ENCODE measurements around the gene POLR2F.

POLR2F gene

GRCh38 chr22:37982938-37983859 lies 29.7 kb downstream of the POLR2F start:
- DNase-seq (ENCODE audit: low read depth), result no peak

- no peak for DNase-seq (ENCODE audit: low read depth)
Measured at GRCh38 chr22:37983860-37984791, 30.6 kb downstream of the POLR2F start, which contains the start of gene SOX10. Gene SOX10 (minus strand): TSS chr22:37984555. CDS start chr22:37983784, 771 bp downstream.

- DNase-seq (ENCODE audit: low read depth), result no peak
Measured at GRCh38 chr22:37985050-37985585, 31.6 kb downstream of the POLR2F start.

- DNase-seq (ENCODE audit: low read depth), result no peak
Measured at GRCh38 chr22:37985751-37986281, 32.3 kb downstream of the POLR2F start.

GRCh38 chr22:37986371-37986770 lies 32.9 kb downstream of the POLR2F start:
- DNase-seq (ENCODE audit: low read depth), result no peak

GRCh38 chr22:37989146-37990045 lies 35.9 kb downstream of the POLR2F start:
- DNase-seq (ENCODE audit: low read depth), result no peak

GRCh38 chr22:37990301-37990700 lies 36.8 kb downstream of the POLR2F start:
- DNase-seq (ENCODE audit: low read depth), result no peak

GRCh38 chr22:37990862-37991261 lies 37.4 kb downstream of the POLR2F start:
- DNase-seq (ENCODE audit: low read depth), result no peak

GRCh38 chr22:37991731-37992442 lies 38.4 kb downstream of the POLR2F start:
- DNase-seq (ENCODE audit: low read depth), result no peak

GRCh38 chr22:37994049-37994448 lies 40.5 kb downstream of the POLR2F start:
- DNase-seq (ENCODE audit: low read depth), result no peak

- no peak for DNase-seq (ENCODE audit: low read depth)
Measured at GRCh38 chr22:37994982-37995381, 41.5 kb downstream of the POLR2F start.

- DNase-seq (ENCODE audit: low read depth), result no peak
Measured at GRCh38 chr22:37995460-37995859, 42.0 kb downstream of the POLR2F start.

GRCh38 chr22:37996079-37996478 lies 42.6 kb downstream of the POLR2F start:
- no peak for DNase-seq (ENCODE audit: low read depth)

- no peak for DNase-seq (ENCODE audit: low read depth)
Measured at GRCh38 chr22:37996515-37997246, 43.2 kb downstream of the POLR2F start.

GRCh38 chr22:37998543-37998942 lies 45.0 kb downstream of the POLR2F start:
- no peak for DNase-seq (ENCODE audit: low read depth)

- no peak for DNase-seq (ENCODE audit: low read depth)
Measured at GRCh38 chr22:37999236-37999635, 45.7 kb downstream of the POLR2F start.

GRCh38 chr22:37999640-38000272 lies 46.3 kb downstream of the POLR2F start:
- DNase-seq (ENCODE audit: low read depth), result peak; percentile 11

GRCh38 chr22:38005943-38006342 lies 52.4 kb downstream of the POLR2F start:
- DNase-seq (ENCODE audit: low read depth), result no peak

- no peak for DNase-seq (ENCODE audit: low read depth)
Measured at GRCh38 chr22:38006906-38007305, 53.4 kb downstream of the POLR2F start.
